Common myeloid progenitor, CD34-positive (primary cell): ENCODE measurements around the gene PLIN5.

Experiments used
- CTCF ChIA-PET: fragments of 350-600 bp; sonication (Branson Sonifier 250); formaldehyde crosslinking; loops from one replicate; lab custom pipeline; 2021; ENCODE audit warnings: antibody characterized with exemption; lab: Charles Lee
- POLR2A ChIA-PET: fragments of 350-600 bp; sonication (Branson Sonifier 250); formaldehyde crosslinking; loops from one replicate; lab custom pipeline; 2021; ENCODE audit warnings: antibody characterized with exemption; lab: Charles Lee
- DNase-seq, 3 donors: peaks; one replicate each; pipeline versions ENCODE4 v3.0.0 to v3.0.0-alpha.2; 2013
- H3K27ac ChIP-seq, 2 experiments: 1 replicate in 1 of 2; 2 replicates in 1 of 2; pipeline ENCODE4 v1.7.0; 2013; ENCODE audit warnings: inconsistent platforms in 2 of 2, low read length in 2 of 2, mild to moderate bottlenecking in 2 of 2, low read depth in 1 of 2, moderate library complexity in 1 of 2; ENCODE audit not compliant: severe bottlenecking in 2 of 2, insufficient read depth in 1 of 2, poor library complexity in 1 of 2
- H3K27me3 ChIP-seq, 5 experiments: replicated peaks in 2 of 5; 1 replicate in 3 of 5; 2 replicates in 2 of 5; pipeline versions ENCODE4 v1.6.1 to v1.7.0; 2013; ENCODE audit warnings: low read length in 4 of 5, mild to moderate bottlenecking in 2 of 5, moderate library complexity in 2 of 5, inconsistent platforms in 1 of 5; ENCODE audit not compliant: insufficient read depth in 5 of 5, control insufficient read depth in 4 of 5
- H3K36me3 ChIP-seq, 4 experiments: 1 replicate in 2 of 4; 2 replicates in 2 of 4; pipeline versions ENCODE4 v1.6.1 to v1.7.0; 2013; ENCODE audit warnings: low read length in 3 of 4, control low read depth in 1 of 4, mild to moderate bottlenecking in 1 of 4; ENCODE audit not compliant: control insufficient read depth in 4 of 4, insufficient read depth in 4 of 4
- H3K4me1 ChIP-seq, 4 experiments: 1 replicate in 3 of 4; 2 replicates in 1 of 4; pipeline versions ENCODE4 v1.6.1 to v1.7.1; 2013; ENCODE audit warnings: low read length in 3 of 4, mild to moderate bottlenecking in 3 of 4, control low read depth in 1 of 4, inconsistent platforms in 1 of 4, moderate library complexity in 1 of 4; ENCODE audit not compliant: control insufficient read depth in 4 of 4, insufficient read depth in 4 of 4; ENCODE audit errors: control extremely low read depth in 1 of 4
- H3K4me3 ChIP-seq, 7 experiments: 1 replicate in 4 of 7; 2 replicates in 3 of 7; pipeline versions ENCODE4 v1.5.1 to v1.7.0; 2013; ENCODE audit warnings: mild to moderate bottlenecking in 7 of 7, low read length in 6 of 7, moderate library complexity in 6 of 7, inconsistent platforms in 2 of 7, low read depth in 2 of 7, control low read depth in 1 of 7; ENCODE audit not compliant: insufficient read depth in 4 of 7, control insufficient read depth in 1 of 7; ENCODE audit errors: extremely low read depth in 1 of 7
- H3K9me3 ChIP-seq, 5 experiments: 1 replicate in 4 of 5; 2 replicates in 1 of 5; pipeline versions ENCODE4 v1.6.1 to v1.7.1; 2013; ENCODE audit warnings: low read length in 4 of 5, mild to moderate bottlenecking in 2 of 5, inconsistent platforms in 1 of 5, low read depth in 1 of 5, moderate library complexity in 1 of 5; ENCODE audit not compliant: control insufficient read depth in 4 of 5, insufficient read depth in 2 of 5; ENCODE audit errors: control extremely low read depth in 1 of 5
- WGBS: methylation state at CpG from one replicate; pipeline ENCODE4 v1.1.5; 2013; ENCODE audit not compliant: insufficient coverage; 5-methylcytosine and 5-hydroxymethylcytosine counted together

PLIN5 gene

GRCh38 chr19:4500841-4501591 is 34.0 kb downstream of the PLIN5 start:
- CTCF ChIA-PET = no interaction called here
- Histone ChIP-seq H3K27me3 (no peaks in the 10 kb centered on the region), H3K4me3 (no peak overlapping the region), H3K27ac (no peak overlapping the region), H3K36me3 (peaks cover 0 to 77% (median 50%) of the 10 kb centered on the region in 4 experiments), H3K4me1 (peaks cover 0 to under 1% (median 0%) of the 10 kb centered on the region in 4 experiments), H3K9me3 (no peaks in the 10 kb centered on the region)
- DNase-seq = no peak
- POLR2A ChIA-PET = no interaction called here
- WGBS = 94% methylated on average over 29 of the region's 29 CpGs

- H3K9me3 ChIP-seq = no peaks in the 10 kb centered on the region
- no peak overlapping the region for H3K4me3 ChIP-seq
- H3K27ac ChIP-seq = no peak overlapping the region
- WGBS = 98% methylated on average over 12 of the region's 15 CpGs
- ChIA-PET CTCF (interaction anchor here (1.1 kb wide), 1 partner anchor 25 kb away, joined by 4 read pairs; no protein-coding TSS in a partner anchor), POLR2A (no interaction called here)
- H3K4me1 ChIP-seq = no peaks in the 10 kb centered on the region
- H3K36me3 ChIP-seq = peaks cover 0 to 76% (median 51%) of the 10 kb centered on the region in 4 experiments
- H3K27me3 ChIP-seq = no peaks in the 10 kb centered on the region
- no peak for DNase-seq
These were observed 35.2 kb downstream of the PLIN5 start for GRCh38 chr19:4499855-4500254.

GRCh38 chr19:4499318-4499717 is 35.7 kb downstream of the PLIN5 start:
- ChIA-PET CTCF (interaction anchor here (1.1 kb wide), 1 partner anchor 26 kb away, joined by 4 read pairs; no protein-coding TSS in a partner anchor), POLR2A (no interaction called here)
- Histone ChIP-seq H3K27me3 (no peaks in the 10 kb centered on the region), H3K4me1 (no peaks in the 10 kb centered on the region), H3K9me3 (no peaks in the 10 kb centered on the region), H3K4me3 (no peak overlapping the region), H3K27ac (no peak overlapping the region), H3K36me3 (peaks cover 0 to 76% (median 52%) of the 10 kb centered on the region in 4 experiments)
- WGBS = 93% methylated on average over 19 of the region's 23 CpGs
- no peak for DNase-seq

DNA sequence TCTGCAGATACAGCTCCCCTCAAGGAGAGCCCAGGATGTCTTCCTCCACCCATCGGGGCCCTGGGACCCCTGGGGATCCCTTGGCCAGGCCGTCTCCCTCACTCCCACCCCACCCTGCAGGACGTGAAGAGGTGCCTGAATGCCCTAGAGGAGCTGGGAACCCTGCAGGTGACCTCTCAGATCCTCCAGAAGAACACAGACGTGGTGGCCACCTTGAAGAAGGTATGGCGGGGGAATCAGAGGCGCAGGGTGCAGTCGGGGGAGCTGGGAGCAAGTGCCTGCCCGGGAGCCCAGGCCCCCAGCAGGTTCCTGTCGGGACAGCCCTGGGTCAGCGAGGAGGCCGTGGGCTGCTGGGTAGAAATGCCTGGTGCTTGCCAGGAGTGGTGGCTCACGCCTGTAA is 36.3 kb downstream of the PLIN5 start:
- no peaks in the 10 kb centered on the region for H3K27me3 ChIP-seq
- H3K4me3 ChIP-seq = no peak overlapping the region
- peaks cover 0 to 81% (median 54%) of the 10 kb centered on the region in 4 experiments for H3K36me3 ChIP-seq
- 91% methylated on average over 11 of the region's 12 CpGs for WGBS
- CTCF ChIA-PET = no interaction called here
- no peaks in the 10 kb centered on the region for H3K4me1 ChIP-seq
- POLR2A ChIA-PET = no interaction called here
- no peak for DNase-seq
- H3K9me3 ChIP-seq = no peaks in the 10 kb centered on the region
- no peak overlapping the region for H3K27ac ChIP-seq

GRCh38 chr19:4497770-4498389 is 37.1 kb downstream of the PLIN5 start:
- DNase-seq = no peak
- Histone ChIP-seq H3K4me1 (no peaks in the 10 kb centered on the region), H3K36me3 (peaks cover 0 to 80% (median 57%) of the 10 kb centered on the region in 4 experiments), H3K9me3 (no peaks in the 10 kb centered on the region), H3K27ac (no peak overlapping the region), H3K27me3 (no peaks in the 10 kb centered on the region), H3K4me3 (no peak overlapping the region)
- CTCF ChIA-PET = interaction anchor here (0.5 kb wide), 1 partner anchor 27 kb away, joined by 3 read pairs; no protein-coding TSS in a partner anchor
- 98% methylated on average over 18 of the region's 25 CpGs for WGBS
- POLR2A ChIA-PET = no interaction called here

DNA sequence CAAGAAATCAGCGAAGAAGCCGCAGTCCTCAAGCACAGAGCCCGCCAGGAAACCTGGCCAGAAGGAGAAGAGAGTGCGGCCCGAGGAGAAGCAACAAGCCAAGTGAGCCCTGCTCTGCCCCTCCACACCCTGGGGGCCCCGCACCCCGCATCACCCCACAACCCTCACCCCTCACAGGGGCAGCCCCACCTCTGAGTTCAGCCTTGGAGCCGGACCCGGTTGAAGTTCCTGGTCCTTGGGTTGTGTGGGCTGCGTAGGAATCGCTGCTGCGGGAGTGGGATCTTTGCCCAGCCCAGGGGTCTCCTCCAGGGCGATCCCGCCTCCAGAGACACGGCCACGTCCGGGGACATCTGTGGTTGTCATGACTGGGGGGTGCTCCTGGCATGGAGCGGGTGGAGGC is 38.7 kb downstream of the PLIN5 start:
- DNase-seq = no peak
- Histone ChIP-seq H3K27me3 (no peaks in the 10 kb centered on the region), H3K9me3 (no peaks in the 10 kb centered on the region), H3K4me3 (no peak overlapping the region), H3K36me3 (peaks cover 5 to 81% (median 52%) of the 10 kb centered on the region in 4 experiments), H3K27ac (no peak overlapping the region), H3K4me1 (no peaks in the 10 kb centered on the region)
- POLR2A ChIA-PET = no interaction called here
- CTCF ChIA-PET = no interaction called here
- 100% methylated on average over 7 of the region's 18 CpGs for WGBS

GRCh38 chr19:4495471-4495870 is 39.6 kb downstream of the PLIN5 start:
- Histone ChIP-seq H3K27ac (no peak overlapping the region), H3K4me1 (no peaks in the 10 kb centered on the region), H3K9me3 (no peaks in the 10 kb centered on the region), H3K36me3 (peaks cover 5 to 76% (median 49%) of the 10 kb centered on the region in 4 experiments), H3K4me3 (no peak overlapping the region), H3K27me3 (no peaks in the 10 kb centered on the region)
- 99% methylated on average over 12 of the region's 12 CpGs for WGBS
- no peak for DNase-seq
- POLR2A ChIA-PET = interaction anchor here (0.6 kb wide), 1 partner anchor 215 kb away, joined by 5 read pairs; no protein-coding TSS in a partner anchor
- CTCF ChIA-PET = interaction anchor here (0.5 kb wide), 1 partner anchor 87 kb away, joined by 3 read pairs; no protein-coding TSS in a partner anchor
